ENCODE results near the gene NDUFAF7.
A peak's percentile ranks its signal among the peaks of the same experiment; 100 is the strongest.

NDUFAF7 gene, protein sequence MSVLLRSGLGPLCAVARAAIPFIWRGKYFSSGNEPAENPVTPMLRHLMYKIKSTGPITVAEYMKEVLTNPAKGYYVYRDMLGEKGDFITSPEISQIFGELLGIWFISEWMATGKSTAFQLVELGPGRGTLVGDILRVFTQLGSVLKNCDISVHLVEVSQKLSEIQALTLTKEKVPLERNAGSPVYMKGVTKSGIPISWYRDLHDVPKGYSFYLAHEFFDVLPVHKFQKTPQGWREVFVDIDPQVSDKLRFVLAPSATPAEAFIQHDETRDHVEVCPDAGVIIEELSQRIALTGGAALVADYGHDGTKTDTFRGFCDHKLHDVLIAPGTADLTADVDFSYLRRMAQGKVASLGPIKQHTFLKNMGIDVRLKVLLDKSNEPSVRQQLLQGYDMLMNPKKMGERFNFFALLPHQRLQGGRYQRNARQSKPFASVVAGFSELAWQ

GRCh38 chr2:37231241-37232130 lies at the start of gene NDUFAF7, which contains the start of gene CEBPZ:
NDUFAF7 (plus strand) TSS chr2:37231658; CDS start chr2:37231706, 48 bp downstream.
CEBPZ (minus strand) TSS chr2:37231596; CDS start chr2:37231567, 29 bp downstream.
- TF ChIP-seq, protein P1, sequence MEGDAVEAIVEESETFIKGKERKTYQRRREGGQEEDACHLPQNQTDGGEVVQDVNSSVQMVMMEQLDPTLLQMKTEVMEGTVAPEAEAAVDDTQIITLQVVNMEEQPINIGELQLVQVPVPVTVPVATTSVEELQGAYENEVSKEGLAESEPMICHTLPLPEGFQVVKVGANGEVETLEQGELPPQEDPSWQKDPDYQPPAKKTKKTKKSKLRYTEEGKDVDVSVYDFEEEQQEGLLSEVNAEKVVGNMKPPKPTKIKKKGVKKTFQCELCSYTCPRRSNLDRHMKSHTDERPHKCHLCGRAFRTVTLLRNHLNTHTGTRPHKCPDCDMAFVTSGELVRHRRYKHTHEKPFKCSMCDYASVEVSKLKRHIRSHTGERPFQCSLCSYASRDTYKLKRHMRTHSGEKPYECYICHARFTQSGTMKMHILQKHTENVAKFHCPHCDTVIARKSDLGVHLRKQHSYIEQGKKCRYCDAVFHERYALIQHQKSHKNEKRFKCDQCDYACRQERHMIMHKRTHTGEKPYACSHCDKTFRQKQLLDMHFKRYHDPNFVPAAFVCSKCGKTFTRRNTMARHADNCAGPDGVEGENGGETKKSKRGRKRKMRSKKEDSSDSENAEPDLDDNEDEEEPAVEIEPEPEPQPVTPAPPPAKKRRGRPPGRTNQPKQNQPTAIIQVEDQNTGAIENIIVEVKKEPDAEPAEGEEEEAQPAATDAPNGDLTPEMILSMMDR (IDR thresholded peaks at IDR 0.05; ENCODE audit: insufficient read depth, low read length, poor library complexity, severe bottlenecking): no peak

GRCh38 chr2:37181726-37182684 lies 49.5 kb upstream of the NDUFAF7 start:
- no peaks in the 10 kb centered on the region for H3K27me3 ChIP-seq (replicated peaks; ENCODE audit: control insufficient read depth, insufficient read depth, low read length)
- TF ChIP-seq, protein P1 (IDR thresholded peaks at IDR 0.05; ENCODE audit: insufficient read depth, low read length, poor library complexity, severe bottlenecking): no peak
- no peak overlapping the region for H3K4me3 ChIP-seq (replicated peaks; ENCODE audit: low read depth, low read length)
- DNase-seq (ENCODE audit: extremely low read depth, insufficient read length): no peak
- no peaks in the 10 kb centered on the region for H3K36me3 ChIP-seq (ENCODE audit: control insufficient read depth, insufficient read depth, low read length)

More at GRCh38 chr2:37231241-37232130, at the start of gene NDUFAF7, which contains the start of gene CEBPZ:
- H3K36me3 ChIP-seq (ENCODE audit: control insufficient read depth, insufficient read depth, low read length): peaks cover 2% of the 10 kb centered on the region; the same call in 1 of the 2 replicates
- H3K27me3 ChIP-seq (replicated peaks; ENCODE audit: control insufficient read depth, insufficient read depth, low read length): no peaks in the 10 kb centered on the region
- peak; percentile 86 for DNase-seq (ENCODE audit: extremely low read depth, insufficient read length)
- peak within 1 kb of the TSS; percentile 90 for H3K4me3 ChIP-seq (replicated peaks; ENCODE audit: low read depth, low read length)

DNA sequence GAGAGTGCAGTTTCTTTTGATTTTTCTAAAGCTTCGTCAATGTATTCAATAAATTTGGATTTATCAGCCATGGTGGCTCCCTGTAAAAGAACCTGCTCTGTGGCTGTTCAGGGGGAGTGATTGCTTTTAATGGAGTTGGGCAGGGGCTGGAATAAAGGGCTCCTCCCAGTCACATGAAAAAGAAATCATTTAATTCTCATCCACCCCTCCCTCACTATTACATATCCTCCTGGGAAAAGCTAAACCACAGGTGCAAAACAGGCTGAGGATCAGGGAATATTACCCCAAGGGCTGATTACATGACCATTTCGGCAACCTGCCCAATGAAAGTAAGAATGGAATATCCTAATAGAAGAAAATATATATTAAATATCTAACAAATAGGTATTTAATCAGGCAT lies 42.9 kb upstream of the NDUFAF7 start, which contains the start of gene SULT6B1:
TSS of gene SULT6B1 (minus strand) at position 101 of the 400 bp plus-strand sequence. CDS start at position 71, 30 bp downstream.
- TF ChIP-seq, protein P1 (IDR thresholded peaks at IDR 0.05; ENCODE audit: insufficient read depth, low read length, poor library complexity, severe bottlenecking): no peak
- Histone ChIP-seq H3K36me3 (ENCODE audit: control insufficient read depth, insufficient read depth, low read length) (no peaks in the 10 kb centered on the region), H3K27me3 (replicated peaks; ENCODE audit: control insufficient read depth, insufficient read depth, low read length) (no peaks in the 10 kb centered on the region), H3K4me3 (replicated peaks; ENCODE audit: low read depth, low read length) (no peak within 1 kb of the TSS)
- no peak for DNase-seq (ENCODE audit: extremely low read depth, insufficient read length)

GRCh38 chr2:37189452-37190153 lies 41.9 kb upstream of the NDUFAF7 start:
- DNase-seq (ENCODE audit: extremely low read depth, insufficient read length): no peak
- Histone ChIP-seq H3K27me3 (replicated peaks; ENCODE audit: control insufficient read depth, insufficient read depth, low read length) (no peaks in the 10 kb centered on the region), H3K36me3 (ENCODE audit: control insufficient read depth, insufficient read depth, low read length) (no peaks in the 10 kb centered on the region), H3K4me3 (replicated peaks; ENCODE audit: low read depth, low read length) (no peak overlapping the region)
- TF ChIP-seq, protein P1 (IDR thresholded peaks at IDR 0.05; ENCODE audit: insufficient read depth, low read length, poor library complexity, severe bottlenecking): no peak
